ENCODE results near the gene FRK.
A peak's percentile ranks its signal among the peaks of the same experiment; 100 is the strongest.
"Not testable (repeated sequence)": the region's sequence is repeated elsewhere in the genome, so short reads cannot be mapped to it uniquely, and the experiment has no call there.

The FRK gene

GRCh38 chr6:116060572-116061283, at the start of gene FRK:
TSS of gene FRK (minus strand) at chr6:116060891. CDS start at chr6:116060311, 580 bp downstream.
- no peak for DNase-seq (ENCODE audit: low spot score)

GRCh38 chr6:116108836-116109235, 48.1 kb upstream of the FRK start:
- DNase-seq (ENCODE audit: low spot score) = peak; percentile 59

- DNase-seq (ENCODE audit: low spot score) = no peak
These were observed 45.5 kb upstream of the FRK start for GRCh38 chr6:116106146-116106545.

- DNase-seq (ENCODE audit: low spot score) = no peak
These were observed 44.6 kb upstream of the FRK start for GRCh38 chr6:116105247-116105646.

- no peak for DNase-seq (ENCODE audit: low spot score)
These were observed 43.9 kb upstream of the FRK start for GRCh38 chr6:116104636-116105035.

GRCh38 chr6:116102873-116103272, 42.2 kb upstream of the FRK start:
- no peak for DNase-seq (ENCODE audit: low spot score)

GRCh38 chr6:116101790-116102189, 41.1 kb upstream of the FRK start:
- no peak for DNase-seq (ENCODE audit: low spot score)

- DNase-seq (ENCODE audit: low spot score) = no peak
These were observed 40.6 kb upstream of the FRK start for GRCh38 chr6:116101302-116101718.

GRCh38 chr6:116100419-116101301, 40.0 kb upstream of the FRK start, which contains the start of gene NT5DC1:
TSS of gene NT5DC1 (plus strand) at chr6:116100853. CDS start at chr6:116100931, 78 bp downstream.
- peak; percentile 90 for DNase-seq (ENCODE audit: low spot score)

- no peak for DNase-seq (ENCODE audit: low spot score)
These were observed 38.3 kb upstream of the FRK start for GRCh38 chr6:116099036-116099435.

GRCh38 chr6:116096979-116097816, 36.5 kb upstream of the FRK start:
- DNase-seq (ENCODE audit: low spot score) = no peak

- DNase-seq (ENCODE audit: low spot score) = not testable (repeated sequence)
These were observed 35.5 kb upstream of the FRK start for GRCh38 chr6:116096048-116096759.

- DNase-seq (ENCODE audit: low spot score) = no peak
These were observed 33.4 kb upstream of the FRK start for GRCh38 chr6:116094041-116094440.

- no peak for DNase-seq (ENCODE audit: low spot score)
These were observed 29.6 kb upstream of the FRK start for GRCh38 chr6:116090251-116090650.

- DNase-seq (ENCODE audit: low spot score) = no peak
These were observed 28.3 kb upstream of the FRK start for GRCh38 chr6:116088946-116089345.

- no peak for DNase-seq (ENCODE audit: low spot score)
These were observed 26.8 kb upstream of the FRK start for GRCh38 chr6:116087437-116088027.

- no peak for DNase-seq (ENCODE audit: low spot score)
These were observed 23.6 kb upstream of the FRK start for GRCh38 chr6:116084284-116084683.

GRCh38 chr6:116083052-116083451, 22.4 kb upstream of the FRK start:
- DNase-seq (ENCODE audit: low spot score) = no peak

GRCh38 chr6:116078945-116079344, 18.3 kb upstream of the FRK start:
- no peak for DNase-seq (ENCODE audit: low spot score)

GRCh38 chr6:116078522-116078921, 17.8 kb upstream of the FRK start:
- no peak for DNase-seq (ENCODE audit: low spot score)

GRCh38 chr6:116074732-116075390, 14.2 kb upstream of the FRK start:
- no peak for DNase-seq (ENCODE audit: low spot score)

Measured in putamen (tissue), 1 donor.